ENCODE measurements around the gene RIPOR3.
"Not testable (repeated sequence)": the region's sequence is repeated elsewhere in the genome, so short reads cannot be mapped to it uniquely, and the experiment has no call there.

GRCh38 chr20:50714426-50714825 lies 23.1 kb upstream of the RIPOR3 start:
- not testable (repeated sequence) for TF ChIP-seq CTCF, POLR2A (IDR thresholded peaks at IDR 0.05)
